Cardiac fibroblast (primary cell): ENCODE measurements around the gene ZRANB1.

Experiments
- DNase-seq, 2 donors: peaks; one replicate each; pipeline versions ENCODE4 v3.0.0 to v3.0.0-alpha.2; 2010; ENCODE audit warnings: low read depth in 2 of 2
- H3K4me3 ChIP-seq, 2 donors: replicated peaks in 1 of 2; 1 replicate in 1 of 2; 2 replicates in 1 of 2; pipeline ENCODE4 v1.5.1; 2011; ENCODE audit warnings: low read depth in 2 of 2, low read length in 2 of 2, mild to moderate bottlenecking in 2 of 2, moderate library complexity in 1 of 2
- CTCF ChIP-seq: IDR thresholded peaks from one replicate; pipeline ENCODE4 v1.5.1; 2011; ENCODE audit warnings: low read depth, mild to moderate bottlenecking, low read length, inconsistent platforms

The ZRANB1 gene

GRCh38 chr10:125009661-125010161, 67.8 kb downstream of the ZRANB1 start:
- DNase-seq = no peak
- no peak overlapping the region for H3K4me3 ChIP-seq
- TF ChIP-seq CTCF = no peak

GRCh38 chr10:125010362-125010761, 68.4 kb downstream of the ZRANB1 start:
- TF ChIP-seq CTCF = no peak
- no peak for DNase-seq

GRCh38 chr10:125011171-125011925, 69.4 kb downstream of the ZRANB1 start:
- DNase-seq = no peak
- TF ChIP-seq CTCF = no peak
- H3K4me3 ChIP-seq = no peak overlapping the region

More at GRCh38 chr10:125010362-125010761, 68.4 kb downstream of the ZRANB1 start:
- no peak overlapping the region for H3K4me3 ChIP-seq

GRCh38 chr10:125011926-125012705, 70.2 kb downstream of the ZRANB1 start:
- peak in 1 of 2 donors; percentile 41 for DNase-seq
- no peak for TF ChIP-seq CTCF
- no peak overlapping the region for H3K4me3 ChIP-seq

GRCh38 chr10:125012851-125013528, 71.1 kb downstream of the ZRANB1 start:
- H3K4me3 ChIP-seq = no peak overlapping the region
- DNase-seq = no peak
- TF ChIP-seq CTCF = no peak

GRCh38 chr10:125013529-125013872, 71.6 kb downstream of the ZRANB1 start:
- DNase-seq = no peak
- TF ChIP-seq CTCF = no peak
- no peak overlapping the region for H3K4me3 ChIP-seq
